Glutamatergic neuron (in vitro differentiated cells): Measurements from ENCODE around the gene PALD1. TPM values are rescaled to one million over a fixed set of nuclear protein-coding genes. Genes with fewer than 3 reads are reported as not detected.
A peak's percentile ranks its signal among the peaks of the same experiment; 100 is the strongest.

Experiments
- DNase-seq: peaks from one replicate; pipeline ENCODE4 v3.0.0; 2022
- H3K27ac Mint-ChIP-seq: one replicate; pipeline ENCODE4 v1.8.0; 2020; ENCODE audit warnings: mild to moderate bottlenecking, mixed read lengths, inconsistent platforms; ENCODE audit not compliant: unreplicated experiment
- H3K27me3 Mint-ChIP-seq: one replicate; pipeline ENCODE4 v1.8.0; 2020; ENCODE audit warnings: mild to moderate bottlenecking, moderate library complexity, mixed read lengths, inconsistent platforms; ENCODE audit not compliant: unreplicated experiment
- H3K36me3 Mint-ChIP-seq: one replicate; pipeline ENCODE4 v1.8.0; 2020; ENCODE audit warnings: mild to moderate bottlenecking, mixed read lengths, inconsistent platforms; ENCODE audit not compliant: unreplicated experiment
- H3K4me1 Mint-ChIP-seq: one replicate; pipeline ENCODE4 v1.8.0; 2020; ENCODE audit warnings: mild to moderate bottlenecking, low read depth, mixed read lengths, inconsistent platforms; ENCODE audit not compliant: unreplicated experiment
- H3K4me3 Mint-ChIP-seq: one replicate; pipeline ENCODE4 v1.8.0; 2020; ENCODE audit warnings: mild to moderate bottlenecking, mixed read lengths, inconsistent platforms; ENCODE audit not compliant: unreplicated experiment
- H3K9me3 Mint-ChIP-seq: one replicate; pipeline ENCODE4 v1.8.0; 2020; ENCODE audit warnings: mild to moderate bottlenecking, moderate library complexity, mixed read lengths, inconsistent platforms; ENCODE audit not compliant: unreplicated experiment
- CTCF ChIP-seq: fragments of 200-600 bp; sonication (generic); IDR thresholded peaks from one replicate; pipeline ENCODE4 v1.5.0; 2021; ENCODE audit not compliant: partially characterized antibody, unreplicated experiment
- total RNA-seq: library from RNA; stranded (reverse); fragmentation: NEBNext Ultra II Directional; extraction: Animal tissue kit (Norgen Biotek cat#: 25700); gene quantifications from one replicate; pipeline ENCODE4 v1.2.1, GENCODE V29; 2021; ENCODE audit not compliant: unreplicated experiment

The PALD1 gene
- total RNA-seq, 1 donor from 2014 or later, result 15.5 TPM

DNA sequence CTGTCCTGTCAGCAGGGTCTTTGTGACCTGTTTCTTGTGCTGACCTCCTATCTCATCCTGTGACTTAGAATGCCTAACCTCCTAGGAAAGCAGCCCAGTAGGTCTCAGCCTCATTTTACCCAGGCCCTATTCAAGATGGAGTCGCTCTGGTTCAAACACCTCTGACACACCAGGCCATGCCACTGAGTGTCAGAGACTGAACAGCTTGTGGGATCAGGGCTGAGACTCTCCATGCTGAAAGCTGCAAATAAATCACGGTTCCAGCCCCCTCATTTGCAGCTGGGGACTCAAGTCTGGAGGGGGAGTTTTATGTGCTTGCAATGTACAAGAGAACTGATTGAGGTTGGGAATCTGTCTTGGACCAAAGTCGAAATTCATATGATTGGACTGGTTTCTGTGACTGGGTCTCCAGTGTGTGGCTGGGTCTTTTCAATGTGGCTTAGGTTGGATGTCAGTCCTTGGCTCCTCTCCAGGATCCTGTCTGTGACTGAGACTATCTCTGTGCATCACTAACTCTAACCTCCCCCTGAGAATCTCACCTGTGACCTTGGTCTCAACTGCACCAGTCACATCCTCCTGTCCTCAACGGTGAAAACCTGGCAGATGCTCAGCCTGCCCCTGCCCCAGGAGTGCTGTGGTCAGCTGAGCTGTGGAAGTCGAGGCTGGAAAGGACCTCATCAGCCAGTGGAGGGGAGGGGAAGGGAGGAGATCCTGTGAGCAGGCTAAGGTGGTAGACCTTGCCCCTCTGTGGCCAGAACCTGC lies 112.3 kb downstream of the PALD1 start:
- Mint-ChIP-seq H3K27ac (no peak overlapping the region), H3K27me3 (no peaks in the 10 kb centered on the region), H3K9me3 (peaks cover 3% of the 10 kb centered on the region), H3K36me3 (no peaks in the 10 kb centered on the region), H3K4me1 (peaks cover 17% of the 10 kb centered on the region), H3K4me3 (no peak overlapping the region)
- no peak for TF ChIP-seq CTCF
- DNase-seq, result no peak

DNA sequence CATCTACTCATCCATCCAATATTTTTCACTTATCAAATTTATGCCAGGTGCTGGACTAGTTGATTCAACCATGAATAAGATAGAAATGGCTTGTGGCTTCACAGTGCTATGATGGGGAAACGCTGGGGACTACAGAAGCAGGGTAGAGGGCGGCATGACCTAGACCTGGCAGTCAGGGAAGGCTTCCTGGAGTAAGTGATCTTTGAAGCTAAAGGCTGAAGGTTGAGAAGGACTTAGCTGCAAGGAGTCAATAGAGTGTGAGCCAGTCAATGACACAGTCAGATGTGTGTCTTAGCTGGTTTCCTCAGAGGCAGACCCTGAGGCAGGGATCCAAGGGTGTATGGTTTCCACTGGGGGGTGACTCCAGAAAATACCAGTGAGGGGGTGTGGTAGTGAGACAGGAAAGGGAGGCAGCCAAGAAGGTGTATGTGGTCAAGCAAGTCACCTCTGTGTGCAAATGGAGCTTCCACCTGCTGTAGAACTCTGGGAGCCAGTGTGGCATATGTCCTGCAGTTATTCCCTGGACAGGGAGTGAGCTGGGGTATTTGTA lies 113.7 kb downstream of the PALD1 start:
- DNase-seq, result no peak
- H3K27me3 Mint-ChIP-seq, result no peaks in the 10 kb centered on the region
- H3K9me3 Mint-ChIP-seq, result peaks cover 3% of the 10 kb centered on the region
- no peak overlapping the region for H3K4me3 Mint-ChIP-seq
- peaks cover 11% of the 10 kb centered on the region for H3K4me1 Mint-ChIP-seq
- H3K36me3 Mint-ChIP-seq, result no peaks in the 10 kb centered on the region
- TF ChIP-seq CTCF, result no peak
- H3K27ac Mint-ChIP-seq, result peak overlapping the region; percentile 46

DNA sequence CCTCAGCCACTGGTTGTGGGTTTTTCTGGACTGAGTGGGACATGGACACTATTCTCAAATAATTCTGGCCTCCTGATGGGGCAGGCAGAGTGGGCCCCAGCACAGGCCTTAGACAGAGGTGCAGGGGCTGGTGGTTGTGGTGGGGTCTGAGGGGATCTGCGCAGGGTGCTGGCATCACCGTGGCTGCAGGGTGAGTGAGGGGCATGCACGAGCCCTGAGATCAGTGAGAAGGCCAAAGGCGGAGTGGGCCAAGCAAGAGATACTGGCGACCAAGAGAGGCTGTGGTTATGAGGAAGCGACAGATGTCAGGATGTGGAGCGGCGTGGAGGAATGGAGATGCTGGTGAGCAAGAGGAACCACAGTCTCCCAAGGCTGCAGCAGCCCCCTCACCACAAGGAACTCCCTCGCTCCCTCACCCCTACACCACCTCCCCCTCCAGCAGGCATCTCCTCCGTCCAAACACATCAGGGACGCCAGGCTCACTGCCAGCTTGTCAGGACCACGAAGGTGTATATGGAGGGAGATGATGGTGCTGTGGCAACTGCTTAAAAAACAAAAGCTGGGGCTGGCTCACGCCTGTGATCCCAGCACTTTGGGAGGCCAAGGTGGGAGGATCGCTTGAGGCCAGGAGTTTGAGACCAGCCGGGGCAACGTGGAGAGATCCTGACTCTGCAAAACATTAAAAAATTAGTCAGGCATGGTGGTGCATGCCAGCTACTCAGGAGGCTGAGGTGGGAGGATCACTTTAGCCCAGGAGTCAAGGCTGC lies 114.4 kb downstream of the PALD1 start:
- no peak for DNase-seq
- Mint-ChIP-seq H3K9me3 (peaks cover 3% of the 10 kb centered on the region), H3K27me3 (no peaks in the 10 kb centered on the region), H3K4me3 (no peak overlapping the region), H3K4me1 (peaks cover 11% of the 10 kb centered on the region), H3K36me3 (no peaks in the 10 kb centered on the region), H3K27ac (no peak overlapping the region)
- no peak for TF ChIP-seq CTCF

- no peak for DNase-seq
- no peaks in the 10 kb centered on the region for H3K27me3 Mint-ChIP-seq
- TF ChIP-seq CTCF, result no peak
- peaks cover 11% of the 10 kb centered on the region for H3K4me1 Mint-ChIP-seq
- H3K9me3 Mint-ChIP-seq, result peaks cover 3% of the 10 kb centered on the region
- no peak overlapping the region for H3K27ac Mint-ChIP-seq
- no peak overlapping the region for H3K4me3 Mint-ChIP-seq
- no peaks in the 10 kb centered on the region for H3K36me3 Mint-ChIP-seq
Observed at GRCh38 chr10:70593513-70593890, 114.9 kb downstream of the PALD1 start.

- no peak for DNase-seq
- no peak overlapping the region for H3K27ac Mint-ChIP-seq
- no peaks in the 10 kb centered on the region for H3K36me3 Mint-ChIP-seq
- no peaks in the 10 kb centered on the region for H3K27me3 Mint-ChIP-seq
- no peak overlapping the region for H3K4me3 Mint-ChIP-seq
- peaks cover 3% of the 10 kb centered on the region for H3K9me3 Mint-ChIP-seq
- TF ChIP-seq CTCF, result no peak
- peaks cover 6% of the 10 kb centered on the region for H3K4me1 Mint-ChIP-seq
Observed at GRCh38 chr10:70594161-70594560, 115.6 kb downstream of the PALD1 start.
